HCT116 (cell line): ENCODE measurements around the gene DMXL1.
"Not testable (repeated sequence)": the region's sequence is repeated elsewhere in the genome, so short reads cannot be mapped to it uniquely, and the experiment has no call there.

ENCODE experiments used
- CEBPB ChIP-seq: IDR thresholded peaks from 2 replicates; pipeline ENCODE4 v1.6.1; 2012; ENCODE audit warnings: low read depth
- EGR1 ChIP-seq: IDR thresholded peaks from 2 replicates; pipeline ENCODE4 v1.6.1; 2012; ENCODE audit warnings: low read depth
- EZH2 ChIP-seq: fragments of 200-600 bp; sonication (generic); IDR thresholded peaks from 2 replicates; pipeline ENCODE4 v1.6.1; 2017; ENCODE audit warnings: antibody characterized with exemption, mixed run types
- EZH2phosphoT487 ChIP-seq: fragments of 200-600 bp; IDR thresholded peaks from 2 replicates; pipeline ENCODE4 v1.6.1; 2018; ENCODE audit warnings: antibody characterized with exemption, borderline replicate concordance
- JUND ChIP-seq: IDR thresholded peaks from 2 replicates; pipeline ENCODE4 v1.6.1; 2012
- POLR2A ChIP-seq: IDR thresholded peaks from 2 replicates; pipeline ENCODE4 v1.7.0; 2011; ENCODE audit warnings: borderline replicate concordance; ENCODE audit not compliant: insufficient read depth, insufficient read length; ENCODE audit errors: extremely low read depth
- POLR2AphosphoS5 ChIP-seq: IDR thresholded peaks from 2 replicates; pipeline ENCODE4 v1.6.1; 2011; ENCODE audit warnings: mild to moderate bottlenecking, low read depth, low read length, moderate library complexity
- RAD21 ChIP-seq: IDR thresholded peaks from 2 replicates; pipeline ENCODE4 v1.6.1; 2012; ENCODE audit warnings: low read depth, mild to moderate bottlenecking
- ZFX ChIP-seq: fragments of 450-650 bp; IDR thresholded peaks from 2 replicates; pipeline ENCODE4 v1.6.1; 2017
- TF ChIP-seq, protein P1 (sequence below): IDR thresholded peaks from 2 replicates; pipeline ENCODE4 v1.6.1; 2012
- TF ChIP-seq, protein P2 (sequence below), 3 experiments: fragments of 200-600 bp in 1 of 3; sonication (generic) in 1 of 3; IDR thresholded peaks in 2 of 3; conservative IDR thresholded peaks in 1 of 3; 2 replicates each; pipeline ENCODE4 v1.5.1; 2012 to 2017; ENCODE audit warnings: low read depth in 2 of 3, low read length in 2 of 3, antibody characterized with exemption in 1 of 3, borderline replicate concordance in 1 of 3, control low read depth in 1 of 3, mild to moderate bottlenecking in 1 of 3, mixed read lengths in 1 of 3, mixed run types in 1 of 3, moderate library complexity in 1 of 3; ENCODE audit not compliant: insufficient read depth in 1 of 3

DNA sequence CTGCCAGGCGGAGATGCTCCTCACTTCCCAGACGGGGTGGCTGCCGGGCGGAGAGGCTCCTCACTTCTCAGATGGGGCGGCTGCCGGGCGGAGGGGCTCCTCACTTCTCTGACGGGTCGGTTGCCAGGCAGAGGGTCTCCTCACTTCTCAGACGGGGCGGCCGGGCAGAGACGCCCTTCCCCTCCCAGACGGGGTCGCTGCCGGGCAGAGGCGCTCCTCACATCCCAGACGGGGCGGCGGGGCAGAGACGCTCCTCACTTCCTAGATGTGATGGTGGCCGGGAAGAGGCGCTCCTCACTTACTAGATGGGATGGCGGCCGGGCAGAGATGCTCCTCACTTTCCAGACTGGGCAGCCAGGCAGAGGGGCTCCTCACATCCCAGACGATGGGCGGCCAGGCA lies 51.6 kb downstream of the DMXL1 start:
- not testable (repeated sequence) for TF ChIP-seq EGR1, EZH2, POLR2AphosphoS5, POLR2A, EZH2phosphoT487, CEBPB, RAD21, JUND, ZFX
- TF ChIP-seq, protein P1, sequence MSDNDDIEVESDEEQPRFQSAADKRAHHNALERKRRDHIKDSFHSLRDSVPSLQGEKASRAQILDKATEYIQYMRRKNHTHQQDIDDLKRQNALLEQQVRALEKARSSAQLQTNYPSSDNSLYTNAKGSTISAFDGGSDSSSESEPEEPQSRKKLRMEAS: not testable (repeated sequence)
- TF ChIP-seq, protein P2, sequence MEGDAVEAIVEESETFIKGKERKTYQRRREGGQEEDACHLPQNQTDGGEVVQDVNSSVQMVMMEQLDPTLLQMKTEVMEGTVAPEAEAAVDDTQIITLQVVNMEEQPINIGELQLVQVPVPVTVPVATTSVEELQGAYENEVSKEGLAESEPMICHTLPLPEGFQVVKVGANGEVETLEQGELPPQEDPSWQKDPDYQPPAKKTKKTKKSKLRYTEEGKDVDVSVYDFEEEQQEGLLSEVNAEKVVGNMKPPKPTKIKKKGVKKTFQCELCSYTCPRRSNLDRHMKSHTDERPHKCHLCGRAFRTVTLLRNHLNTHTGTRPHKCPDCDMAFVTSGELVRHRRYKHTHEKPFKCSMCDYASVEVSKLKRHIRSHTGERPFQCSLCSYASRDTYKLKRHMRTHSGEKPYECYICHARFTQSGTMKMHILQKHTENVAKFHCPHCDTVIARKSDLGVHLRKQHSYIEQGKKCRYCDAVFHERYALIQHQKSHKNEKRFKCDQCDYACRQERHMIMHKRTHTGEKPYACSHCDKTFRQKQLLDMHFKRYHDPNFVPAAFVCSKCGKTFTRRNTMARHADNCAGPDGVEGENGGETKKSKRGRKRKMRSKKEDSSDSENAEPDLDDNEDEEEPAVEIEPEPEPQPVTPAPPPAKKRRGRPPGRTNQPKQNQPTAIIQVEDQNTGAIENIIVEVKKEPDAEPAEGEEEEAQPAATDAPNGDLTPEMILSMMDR (IDR thresholded peaks at IDR 0.05 in 2 of 3, conservative IDR thresholded peaks at IDR 0.05 in 1 of 3; ENCODE audit: borderline replicate concordance in 1 of 3, insufficient read depth in 1 of 3, low read depth in 2 of 3, low read length in 2 of 3): not testable (repeated sequence)
